Measurements from ENCODE around the gene BLOC1S4. TPM values are rescaled to one million over a fixed set of nuclear protein-coding genes. Genes with fewer than 3 reads are reported as not detected.

BLOC1S4 gene
- total RNA-seq, 1 experiment from 2014 or later = 14.9 TPM

- H3K9ac ChIP-seq (ENCODE audit: extremely low read depth, insufficient read length, low read length) = no peak overlapping the region
- no peaks in the 10 kb centered on the region for H4K20me1 ChIP-seq (ENCODE audit: control insufficient read depth, insufficient read depth, insufficient read length)
- peaks cover 5% of the 10 kb centered on the region; the same call in 1 of the 2 replicates for H3K27me3 Mint-ChIP-seq (ENCODE audit: low read depth)
- H2BK120ac ChIP-seq (ENCODE audit: low read depth, low read length, poor library complexity, severe bottlenecking) = no peak overlapping the region
- no peak overlapping the region for H3K56ac ChIP-seq (ENCODE audit: insufficient read length, low read depth, low read length)
- H2AK5ac ChIP-seq (ENCODE audit: insufficient read length, low read length) = no peak overlapping the region
- no peak for TF ChIP-seq CTCF (conservative IDR thresholded peaks at IDR 0.05)
- no peak overlapping the region for H3T11ph ChIP-seq (ENCODE audit: low read length)
- no peaks in the 10 kb centered on the region for H3K9me3 Mint-ChIP-seq
- DNase-seq = no peak
- WGBS (ENCODE audit: extremely low coverage, insufficient read length, low lambda C conversion rate) = no CpG with 5 or more reads among the region's 6 CpGs
- no peak overlapping the region for H3K27ac Mint-ChIP-seq
- no peak overlapping the region for H3K23ac ChIP-seq (ENCODE audit: insufficient read length, low read depth, low read length)
- H3K27me3 ChIP-seq (ENCODE audit: insufficient read depth, low read length) = no peaks in the 10 kb centered on the region
- H2AFZ ChIP-seq (ENCODE audit: low read length) = no peak overlapping the region
- no peak overlapping the region for H4K5ac ChIP-seq (ENCODE audit: insufficient read length, low read depth, low read length)
- no peak overlapping the region for H2BK20ac ChIP-seq (ENCODE audit: low read depth, low read length, poor library complexity, severe bottlenecking)
- no peak overlapping the region for H2BK12ac ChIP-seq (ENCODE audit: insufficient read length, low read depth, low read length)
- H3K14ac ChIP-seq (ENCODE audit: insufficient read depth, low read length) = no peak overlapping the region; the same call in 1 of the 2 replicates
- H3K23me2 ChIP-seq (ENCODE audit: insufficient read length, low read depth, low read length, poor library complexity, severe bottlenecking) = no peaks in the 10 kb centered on the region
- H3K18ac ChIP-seq (ENCODE audit: insufficient read length, low read depth, low read length) = no peak overlapping the region
- no peak overlapping the region for H2BK5ac ChIP-seq (ENCODE audit: insufficient read length, low read length)
- H3K36me3 Mint-ChIP-seq (ENCODE audit: insufficient read depth in 1 of 3, low read depth in 3 of 3) = no peaks in the 10 kb centered on the region
- no peaks in the 10 kb centered on the region for H3K79me2 ChIP-seq (ENCODE audit: insufficient read depth, low read length)
- no peak overlapping the region for H3K4me3 Mint-ChIP-seq
- no peak overlapping the region for H4K8ac ChIP-seq (replicated peaks; ENCODE audit: insufficient read length, low read depth, low read length)
- no peak overlapping the region for H3K4ac ChIP-seq (ENCODE audit: low read depth, low read length)
- H3K4me1 Mint-ChIP-seq = peaks cover 15 to 18% of the 10 kb centered on the region in 2 experiments
- no peak overlapping the region for H2BK15ac ChIP-seq (ENCODE audit: low read depth, low read length)
- no peaks in the 10 kb centered on the region for H3K79me1 ChIP-seq (ENCODE audit: insufficient read depth, low read depth, low read length, poor library complexity, severe bottlenecking)
- no peak overlapping the region for H3K27ac ChIP-seq (ENCODE audit: insufficient read length, low read depth, low read length)
- H4K91ac ChIP-seq (ENCODE audit: insufficient read length, low read depth, low read length) = no peak overlapping the region
- H3K4me1 ChIP-seq (ENCODE audit: insufficient read depth, low read length) = 0 out of 2 replicates have a peak, but pooled peaks cover 3% of the 10 kb centered on the region
- H3K9me3 ChIP-seq (ENCODE audit: control insufficient read depth, low read depth, low read length) = no peaks in the 10 kb centered on the region
- no peak overlapping the region for H3K4me2 ChIP-seq (ENCODE audit: insufficient read depth, insufficient read length, low read length)
Observed at GRCh38 chr4:6731780-6732179, 15.8 kb downstream of the BLOC1S4 start.
